ENCODE results near the gene CTSZ.

The CTSZ gene

DNA sequence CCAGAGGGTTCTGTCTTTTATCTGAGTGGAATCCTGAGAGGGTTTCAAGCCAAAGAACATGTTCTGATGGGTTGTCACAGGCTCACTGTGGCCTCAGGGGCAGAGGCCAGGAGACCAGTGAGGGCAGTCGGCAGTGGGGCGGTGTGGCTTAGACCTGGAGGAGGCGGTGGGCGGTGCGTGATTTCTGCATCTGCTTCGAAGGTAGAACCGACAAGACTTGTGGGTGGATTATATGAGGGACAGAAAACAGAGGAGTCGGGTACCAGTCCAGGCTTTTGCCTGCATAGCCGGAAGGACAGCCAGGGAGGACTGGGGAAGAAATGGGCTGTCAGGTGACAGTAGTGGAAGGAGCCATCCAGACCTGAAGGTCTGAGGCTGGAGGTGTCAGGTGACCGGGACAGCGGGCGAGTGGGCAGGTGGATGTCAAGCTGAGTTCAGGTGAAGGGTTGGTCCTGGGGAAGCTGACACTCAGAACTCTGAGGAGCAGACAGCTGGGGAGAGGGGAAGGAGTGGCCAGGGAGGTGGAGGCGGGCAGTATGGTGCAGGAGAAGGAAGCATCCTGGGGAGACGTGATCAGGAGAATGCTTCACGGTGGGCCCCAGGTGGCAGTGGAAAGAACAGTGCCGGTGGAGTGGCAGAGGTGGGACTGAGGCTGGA lies 3.1 kb downstream of the CTSZ start:
- Histone ChIP-seq H4K20me1 (ENCODE audit: insufficient read depth, low read length) (peaks cover 37% of the 10 kb centered on the region), H3K4me3 (ENCODE audit: low read length) (peak overlapping the region; percentile 82)

DNA sequence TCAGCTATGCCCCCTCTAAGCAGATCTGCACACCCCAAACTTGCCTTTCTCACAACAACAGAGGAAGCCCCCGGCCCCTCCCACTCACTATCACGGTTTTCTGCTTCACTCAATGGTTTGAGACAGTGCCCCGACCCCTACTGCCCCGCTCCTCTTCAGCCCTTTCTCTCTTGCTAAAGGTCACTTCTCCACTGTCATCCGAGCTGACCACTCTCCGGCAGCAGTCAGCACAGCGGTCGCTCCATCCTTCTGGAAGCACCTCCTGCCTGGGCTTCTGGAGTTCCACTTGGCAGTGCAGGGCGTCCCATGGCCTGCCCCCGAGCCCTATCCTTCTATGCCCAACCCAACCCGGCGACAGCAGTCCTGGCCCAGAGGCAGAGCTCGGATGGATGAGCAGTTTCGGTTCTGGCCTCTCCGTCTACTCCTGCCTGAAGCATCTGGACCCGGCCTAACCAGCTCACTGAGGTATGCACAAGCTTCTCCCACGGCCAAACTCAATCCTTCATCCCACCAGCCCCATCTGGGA lies 4.1 kb downstream of the CTSZ start:
- H3K36me3 ChIP-seq (replicated peaks; ENCODE audit: low read depth, low read length) = peaks cover 59% of the 10 kb centered on the region
- no peak for TF ChIP-seq EZH2phosphoT487 (IDR thresholded peaks at IDR 0.05; ENCODE audit: low read depth)
- TF ChIP-seq, protein P1, sequence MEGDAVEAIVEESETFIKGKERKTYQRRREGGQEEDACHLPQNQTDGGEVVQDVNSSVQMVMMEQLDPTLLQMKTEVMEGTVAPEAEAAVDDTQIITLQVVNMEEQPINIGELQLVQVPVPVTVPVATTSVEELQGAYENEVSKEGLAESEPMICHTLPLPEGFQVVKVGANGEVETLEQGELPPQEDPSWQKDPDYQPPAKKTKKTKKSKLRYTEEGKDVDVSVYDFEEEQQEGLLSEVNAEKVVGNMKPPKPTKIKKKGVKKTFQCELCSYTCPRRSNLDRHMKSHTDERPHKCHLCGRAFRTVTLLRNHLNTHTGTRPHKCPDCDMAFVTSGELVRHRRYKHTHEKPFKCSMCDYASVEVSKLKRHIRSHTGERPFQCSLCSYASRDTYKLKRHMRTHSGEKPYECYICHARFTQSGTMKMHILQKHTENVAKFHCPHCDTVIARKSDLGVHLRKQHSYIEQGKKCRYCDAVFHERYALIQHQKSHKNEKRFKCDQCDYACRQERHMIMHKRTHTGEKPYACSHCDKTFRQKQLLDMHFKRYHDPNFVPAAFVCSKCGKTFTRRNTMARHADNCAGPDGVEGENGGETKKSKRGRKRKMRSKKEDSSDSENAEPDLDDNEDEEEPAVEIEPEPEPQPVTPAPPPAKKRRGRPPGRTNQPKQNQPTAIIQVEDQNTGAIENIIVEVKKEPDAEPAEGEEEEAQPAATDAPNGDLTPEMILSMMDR (IDR thresholded peaks at IDR 0.05; ENCODE audit: low read depth, low read length) = no peak

More for the DNA sequence above, 3.1 kb downstream of the CTSZ start:
- Histone ChIP-seq H2AFZ (ENCODE audit: low read depth, low read length) (no peak overlapping the region), H3K4me1 (ENCODE audit: low read length) (peaks cover 47% of the 10 kb centered on the region), H3K9me3 (ENCODE audit: insufficient read depth, low read length) (no peaks in the 10 kb centered on the region), H3K36me3 (replicated peaks; ENCODE audit: low read depth, low read length) (peaks cover 54% of the 10 kb centered on the region), H3K27ac (ENCODE audit: low read length) (peak overlapping the region; percentile 92), H3K79me2 (ENCODE audit: low read length) (peaks cover 74% of the 10 kb centered on the region), H3K9ac (ENCODE audit: low read length) (peak overlapping the region; percentile 95), H3K27me3 (ENCODE audit: low read depth, low read length) (no peaks in the 10 kb centered on the region; the same call in 1 of the 2 replicates), H3K4me2 (ENCODE audit: low read length) (peak overlapping the region; percentile 99)
- TF ChIP-seq, protein P1 (IDR thresholded peaks at IDR 0.05; ENCODE audit: low read depth, low read length) = no peak
- TF ChIP-seq EZH2phosphoT487 (IDR thresholded peaks at IDR 0.05; ENCODE audit: low read depth) = no peak

DNA sequence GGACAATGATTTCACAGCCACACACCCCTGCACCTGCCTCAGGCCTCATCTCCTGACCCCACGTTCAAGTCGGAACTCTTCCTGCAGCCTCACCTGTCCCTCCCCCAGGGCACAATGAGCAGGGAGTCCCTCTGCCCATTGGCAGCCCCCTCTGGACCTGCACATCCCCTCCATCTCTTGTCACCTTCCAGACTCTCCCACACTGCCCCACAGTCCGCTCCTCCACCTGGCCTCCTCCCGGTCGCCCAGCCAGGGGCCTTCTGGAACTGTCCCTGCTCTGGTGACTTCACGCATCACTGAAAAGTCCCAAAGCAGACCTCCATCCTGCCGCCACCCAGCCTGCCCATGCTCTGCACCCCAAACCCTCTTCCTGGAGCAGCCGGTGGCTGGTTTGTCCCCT lies 4.7 kb downstream of the CTSZ start:
- Histone ChIP-seq H3K4me1 (ENCODE audit: low read length) (peaks cover 40% of the 10 kb centered on the region), H3K4me3 (ENCODE audit: low read length) (no peak overlapping the region), H2AFZ (ENCODE audit: low read depth, low read length) (no peak overlapping the region), H3K27me3 (ENCODE audit: low read depth, low read length) (no peaks in the 10 kb centered on the region), H3K27ac (ENCODE audit: low read length) (no peak overlapping the region), H3K79me2 (ENCODE audit: low read length) (peaks cover 80% of the 10 kb centered on the region), H3K4me2 (ENCODE audit: low read length) (no peak overlapping the region), H4K20me1 (ENCODE audit: insufficient read depth, low read length) (peaks cover 44% of the 10 kb centered on the region), H3K9ac (ENCODE audit: low read length) (no peak overlapping the region), H3K9me3 (ENCODE audit: insufficient read depth, low read length) (no peaks in the 10 kb centered on the region), H3K36me3 (replicated peaks; ENCODE audit: low read depth, low read length) (peaks cover 64% of the 10 kb centered on the region)
- TF ChIP-seq, protein P1 (IDR thresholded peaks at IDR 0.05; ENCODE audit: low read depth, low read length) = no peak
- no peak for TF ChIP-seq EZH2phosphoT487 (IDR thresholded peaks at IDR 0.05; ENCODE audit: low read depth)

More for the DNA sequence above, 4.1 kb downstream of the CTSZ start:
- H4K20me1 ChIP-seq (ENCODE audit: insufficient read depth, low read length) = peaks cover 38% of the 10 kb centered on the region
- peak overlapping the region; percentile 99 for H3K4me2 ChIP-seq (ENCODE audit: low read length)
- H3K27me3 ChIP-seq (ENCODE audit: low read depth, low read length) = no peaks in the 10 kb centered on the region
- H3K79me2 ChIP-seq (ENCODE audit: low read length) = peaks cover 77% of the 10 kb centered on the region
- no peak overlapping the region for H3K9ac ChIP-seq (ENCODE audit: low read length)
- H3K9me3 ChIP-seq (ENCODE audit: insufficient read depth, low read length) = no peaks in the 10 kb centered on the region
- peak overlapping the region; percentile 92; the same call in 1 of the 2 replicates for H3K27ac ChIP-seq (ENCODE audit: low read length)
- no peak overlapping the region for H2AFZ ChIP-seq (ENCODE audit: low read depth, low read length)
- H3K4me1 ChIP-seq (ENCODE audit: low read length) = peaks cover 40% of the 10 kb centered on the region
- no peak overlapping the region for H3K4me3 ChIP-seq (ENCODE audit: low read length)

DNA sequence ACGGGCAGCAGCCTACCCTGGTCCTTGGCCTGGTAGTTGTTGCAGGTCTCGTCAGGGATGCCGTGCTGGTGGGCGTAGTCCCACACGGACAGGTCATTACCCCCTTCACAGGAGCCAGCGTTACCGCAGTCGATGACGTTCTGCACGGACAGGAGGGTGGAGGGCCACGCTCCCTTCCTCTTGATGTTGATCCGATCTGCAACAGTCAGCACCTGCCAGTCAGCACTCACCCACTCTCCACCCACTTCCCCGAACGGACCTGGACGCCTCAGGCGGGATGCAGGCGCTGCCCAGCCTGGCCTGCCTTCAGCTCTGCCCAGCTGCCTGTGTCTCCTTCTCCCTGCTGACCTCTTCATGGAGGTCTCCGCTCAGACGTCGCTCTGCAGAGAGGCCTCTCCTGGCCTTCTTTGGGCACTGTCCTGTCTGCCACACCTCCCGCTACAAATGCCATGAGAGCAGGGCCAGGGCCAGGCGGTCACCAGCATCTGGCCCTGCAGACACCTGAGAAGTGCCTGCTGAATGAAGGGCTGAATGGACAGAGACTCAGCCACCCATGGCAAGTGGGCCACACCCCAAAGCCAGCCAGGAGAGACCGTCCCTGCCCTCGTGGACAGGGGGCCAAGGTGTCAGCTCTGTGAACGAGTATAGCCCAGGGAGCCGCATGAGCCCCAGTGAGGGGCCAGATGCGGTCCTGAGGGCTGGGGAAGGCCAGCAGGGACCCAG lies 5.4 kb downstream of the CTSZ start:
- Histone ChIP-seq H3K4me2 (ENCODE audit: low read length) (no peak overlapping the region), H4K20me1 (ENCODE audit: insufficient read depth, low read length) (peaks cover 50% of the 10 kb centered on the region), H3K4me1 (ENCODE audit: low read length) (peaks cover 47% of the 10 kb centered on the region), H2AFZ (ENCODE audit: low read depth, low read length) (no peak overlapping the region), H3K9me3 (ENCODE audit: insufficient read depth, low read length) (no peaks in the 10 kb centered on the region), H3K27me3 (ENCODE audit: low read depth, low read length) (no peaks in the 10 kb centered on the region), H3K36me3 (replicated peaks; ENCODE audit: low read depth, low read length) (peaks cover 72% of the 10 kb centered on the region), H3K4me3 (ENCODE audit: low read length) (no peak overlapping the region), H3K27ac (ENCODE audit: low read length) (no peak overlapping the region), H3K79me2 (ENCODE audit: low read length) (peaks cover 79% of the 10 kb centered on the region), H3K9ac (ENCODE audit: low read length) (no peak overlapping the region)
- no peak for TF ChIP-seq EZH2phosphoT487 (IDR thresholded peaks at IDR 0.05; ENCODE audit: low read depth)
- TF ChIP-seq, protein P1 (IDR thresholded peaks at IDR 0.05; ENCODE audit: low read depth, low read length) = no peak

Measured in OCI-LY3 (cell line).